ENCODE results near the gene ITCH.

The ITCH gene

DNA sequence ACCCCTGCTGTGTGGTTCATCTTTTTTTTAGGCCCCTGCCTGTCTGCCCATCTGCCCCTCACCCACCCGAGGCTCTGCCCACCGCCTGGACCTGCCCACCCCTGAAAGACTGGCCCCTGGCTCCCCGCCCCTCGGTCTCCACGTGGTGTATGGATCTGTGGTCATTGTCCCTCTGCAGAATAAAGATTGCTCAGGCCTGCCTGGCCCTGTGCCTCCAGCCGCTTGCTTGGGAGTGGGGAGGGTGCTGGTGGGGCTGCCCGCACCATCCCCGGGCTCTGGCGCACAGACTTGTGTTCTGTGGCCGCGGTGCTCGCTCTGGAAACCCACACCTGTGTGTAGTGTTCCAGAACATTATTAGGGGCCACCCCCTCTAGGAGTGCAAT is 197.1 kb downstream of the ITCH start:
- DNase-seq = no peak

DNA sequence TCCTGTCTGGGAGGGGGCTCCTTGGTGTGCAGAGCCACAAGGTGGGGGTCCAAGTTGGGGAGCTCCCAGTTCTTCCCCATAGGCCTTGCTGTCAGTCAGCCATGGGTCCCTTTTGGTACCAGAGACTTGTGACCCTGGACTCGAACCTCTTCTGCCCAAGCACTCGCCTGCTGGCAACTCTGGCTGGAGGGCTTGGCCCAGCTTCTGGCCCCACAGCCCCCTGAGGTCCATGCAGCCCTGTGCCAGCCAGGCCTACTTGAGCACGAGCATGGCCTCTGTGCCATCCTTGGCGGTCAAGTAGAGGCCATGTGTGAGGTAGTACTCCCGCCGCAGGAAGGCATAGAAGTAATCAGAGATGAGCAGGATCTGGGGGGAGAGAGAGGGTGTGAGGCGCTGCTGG is 197.5 kb downstream of the ITCH start:
- DNase-seq = no peak
